Measurements from ENCODE around the gene SHPK.
"Not testable (repeated sequence)": the region's sequence is repeated elsewhere in the genome, so short reads cannot be mapped to it uniquely, and the experiment has no call there.

The SHPK gene

DNA sequence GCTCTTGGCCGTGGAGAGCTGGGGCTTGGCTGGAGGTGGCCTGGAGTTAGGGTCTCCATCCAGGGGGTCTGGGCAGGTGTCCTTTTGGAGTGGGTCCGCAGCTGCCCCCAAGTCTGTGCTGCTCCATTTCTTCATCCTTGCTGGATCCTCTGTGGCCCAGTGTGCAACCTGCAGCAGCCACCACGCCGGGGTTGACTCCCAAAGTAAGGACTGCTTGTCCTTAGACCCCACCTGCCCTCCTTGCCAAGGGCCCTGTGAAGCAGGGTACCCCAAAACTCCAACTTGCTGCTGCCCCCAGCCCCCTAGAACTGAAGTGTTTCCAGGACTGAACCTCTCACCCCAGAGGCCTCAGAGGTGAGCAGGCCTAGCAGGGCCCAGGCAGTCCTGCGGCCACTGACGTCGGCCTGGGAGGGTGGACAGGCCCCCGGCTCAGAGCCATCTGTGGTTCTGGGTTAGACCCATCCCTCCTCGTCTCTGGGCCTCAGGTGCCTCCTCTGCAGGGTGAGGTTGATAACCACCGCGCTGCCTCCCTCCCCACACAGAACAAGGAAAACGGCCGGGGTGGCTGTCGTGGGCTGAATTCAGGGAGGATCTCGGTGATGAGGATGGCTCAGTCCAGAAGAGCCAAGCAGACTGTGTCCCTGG, 43.7 kb downstream of the SHPK start:
- no peak for DNase-seq (ENCODE audit: low read depth)
- no peak overlapping the region for H3K4me3 ChIP-seq (replicated peaks; ENCODE audit: low read depth, low read length)
- TF ChIP-seq CTCF (IDR thresholded peaks at IDR 0.05; ENCODE audit: low read length, missing control alignments), result no peak

DNA sequence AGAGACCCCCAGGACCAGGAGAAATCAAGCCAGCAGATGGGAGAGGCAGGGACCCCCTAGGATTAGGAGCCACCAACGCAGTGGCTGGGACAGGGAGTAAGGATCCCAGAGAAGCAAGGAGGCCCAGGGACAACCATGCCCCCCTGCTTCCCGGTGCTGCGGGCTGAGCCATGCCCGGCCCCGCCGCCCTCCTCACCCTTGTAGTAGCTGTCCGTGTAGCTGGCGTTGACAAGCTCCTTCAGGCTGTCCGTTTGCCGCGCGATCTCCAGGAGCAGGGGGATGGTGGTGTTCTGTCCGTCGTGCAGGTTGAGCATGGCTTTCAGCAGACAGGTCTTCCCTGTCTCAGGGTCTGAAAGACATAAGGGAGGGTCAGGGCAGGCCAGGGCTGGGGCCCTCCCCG, 45.3 kb downstream of the SHPK start:
- TF ChIP-seq CTCF (IDR thresholded peaks at IDR 0.05; ENCODE audit: low read length, missing control alignments), result no peak
- H3K4me3 ChIP-seq (replicated peaks; ENCODE audit: low read depth, low read length), result no peak overlapping the region
- DNase-seq (ENCODE audit: low read depth), result no peak

DNA sequence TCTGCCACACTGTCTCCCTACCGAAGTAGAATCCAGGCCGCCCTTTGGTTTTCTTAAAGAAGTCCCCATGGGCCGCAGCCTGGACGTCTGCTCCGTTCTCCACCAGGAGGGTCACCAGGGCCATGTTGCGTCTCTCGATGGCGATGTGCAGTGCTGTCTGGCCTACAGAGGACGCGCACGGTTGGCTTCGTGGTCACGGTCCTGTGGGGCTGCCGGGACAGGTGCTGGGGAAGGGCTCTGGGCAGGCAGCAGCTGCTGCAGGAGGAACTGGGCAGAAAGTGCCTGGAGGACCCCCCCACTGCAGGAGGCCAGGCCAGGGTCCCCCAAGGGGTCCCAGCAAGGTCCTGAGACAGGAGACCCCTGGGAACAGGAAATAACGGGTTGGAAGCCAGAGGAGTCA, 45.8 kb downstream of the SHPK start:
- no peak for TF ChIP-seq CTCF (IDR thresholded peaks at IDR 0.05; ENCODE audit: low read length, missing control alignments)
- H3K4me3 ChIP-seq (replicated peaks; ENCODE audit: low read depth, low read length), result no peak overlapping the region
- no peak for DNase-seq (ENCODE audit: low read depth)

GRCh38 chr17:3589784-3590183, 46.3 kb downstream of the SHPK start:
- H3K4me3 ChIP-seq (replicated peaks; ENCODE audit: low read depth, low read length), result no peak overlapping the region
- no peak for DNase-seq (ENCODE audit: low read depth)
- no peak for TF ChIP-seq CTCF (IDR thresholded peaks at IDR 0.05; ENCODE audit: low read length, missing control alignments)

DNA sequence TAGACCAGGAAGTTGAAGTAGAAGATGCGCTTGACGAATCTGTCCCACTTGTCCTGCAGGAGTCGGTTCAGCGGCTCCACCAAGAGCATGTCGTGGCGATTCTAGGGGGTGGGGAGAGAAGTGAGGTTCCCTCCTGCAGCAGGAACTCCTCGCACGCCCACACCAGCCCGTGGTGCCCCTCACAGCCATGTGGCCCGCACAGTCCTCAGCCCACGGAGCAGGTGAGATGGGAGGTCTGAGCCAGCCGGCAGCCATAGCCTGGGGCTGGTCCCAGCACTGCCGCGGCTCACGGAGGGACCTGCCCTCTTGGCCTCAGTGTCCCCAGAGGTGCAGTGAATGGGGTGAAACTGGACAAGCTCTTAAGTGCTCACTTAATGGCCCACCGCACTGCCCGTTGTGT, 50.2 kb downstream of the SHPK start:
- TF ChIP-seq CTCF (IDR thresholded peaks at IDR 0.05; ENCODE audit: low read length, missing control alignments), result no peak
- no peak overlapping the region for H3K4me3 ChIP-seq (replicated peaks; ENCODE audit: low read depth, low read length)
- no peak for DNase-seq (ENCODE audit: low read depth)

- TF ChIP-seq CTCF (IDR thresholded peaks at IDR 0.05; ENCODE audit: low read length, missing control alignments), result no peak
- H3K4me3 ChIP-seq (replicated peaks; ENCODE audit: low read depth, low read length), result no peak overlapping the region
- no peak for DNase-seq (ENCODE audit: low read depth)
These were observed 52.6 kb downstream of the SHPK start for GRCh38 chr17:3583456-3583855.

- no peak for TF ChIP-seq CTCF (IDR thresholded peaks at IDR 0.05; ENCODE audit: low read length, missing control alignments)
- H3K4me3 ChIP-seq (replicated peaks; ENCODE audit: low read depth, low read length), result no peak overlapping the region
- DNase-seq (ENCODE audit: low read depth), result no peak
These were observed 53.1 kb downstream of the SHPK start for GRCh38 chr17:3582915-3583314.

GRCh38 chr17:3578667-3579066, 57.4 kb downstream of the SHPK start:
- H3K4me3 ChIP-seq (replicated peaks; ENCODE audit: low read depth, low read length); DNase-seq (ENCODE audit: low read depth): not testable (repeated sequence)
